CD4-positive, alpha-beta memory T cell (primary cell): ENCODE data around the gene ALPI. TPM values are rescaled to one million over a fixed set of nuclear protein-coding genes. Genes with fewer than 3 reads are reported as not detected.

Source experiments
- CTCF ChIA-PET: fragments of 350-600 bp; sonication (Branson Sonifier 250); formaldehyde crosslinking; loops from one replicate; lab custom pipeline; 2021; ENCODE audit warnings: inconsistent platforms; ENCODE audit not compliant: partially characterized antibody; lab: Charles Lee
- POLR2A ChIA-PET: fragments of 350-600 bp; sonication (Branson Sonifier 250); formaldehyde crosslinking; loops from one replicate; lab custom pipeline; 2021; ENCODE audit not compliant: partially characterized antibody; lab: Charles Lee
- DNase-seq, 5 donors: peaks; one replicate each; pipeline versions ENCODE4 v3.0.0 to v3.0.0-alpha.2; 2020 to 2022; ENCODE audit warnings: mixed read lengths in 1 of 5
- H3K27ac ChIP-seq: one replicate; pipeline ENCODE4 v1.7.0; 2013; ENCODE audit warnings: low read depth, low read length
- H3K27me3 ChIP-seq: 2 replicates; pipeline ENCODE4 v1.7.0; 2013; ENCODE audit warnings: mild to moderate bottlenecking, low read length, moderate library complexity; ENCODE audit not compliant: insufficient read depth
- H3K36me3 ChIP-seq: 2 replicates; pipeline ENCODE4 v1.7.0; 2013; ENCODE audit warnings: mild to moderate bottlenecking, low read length, moderate library complexity; ENCODE audit not compliant: insufficient read depth
- H3K4me1 ChIP-seq: 2 replicates; pipeline ENCODE4 v1.7.0; 2013; ENCODE audit warnings: mild to moderate bottlenecking, low read length, moderate library complexity; ENCODE audit not compliant: insufficient read depth
- H3K4me3 ChIP-seq, 2 donors: one replicate each; pipeline ENCODE4 v1.7.0; 2013; ENCODE audit warnings: low read length in 2 of 2, mild to moderate bottlenecking in 1 of 2
- H3K9me3 ChIP-seq, 2 donors: one replicate each; pipeline ENCODE4 v1.7.0; 2013; ENCODE audit warnings: low read length in 2 of 2, control low read depth in 1 of 2; ENCODE audit not compliant: control insufficient read depth in 1 of 2
- H3K27ac Mint-ChIP-seq, 7 donors: one replicate each; pipeline ENCODE4 v1.8.0; 2020 to 2021; ENCODE audit warnings: mixed read lengths in 7 of 7, mild to moderate bottlenecking in 6 of 7, inconsistent platforms in 3 of 7, moderate library complexity in 3 of 7
- H3K27me3 Mint-ChIP-seq, 2 donors: one replicate each; pipeline ENCODE4 v1.8.0; 2020 to 2021; ENCODE audit warnings: mixed read lengths in 2 of 2
- H3K36me3 Mint-ChIP-seq, 2 donors: one replicate each; pipeline ENCODE4 v1.8.0; 2020 to 2021; ENCODE audit warnings: mixed read lengths in 2 of 2, inconsistent platforms in 1 of 2, mild to moderate bottlenecking in 1 of 2
- H3K4me1 Mint-ChIP-seq, 4 donors: one replicate each; pipeline ENCODE4 v1.8.0; 2020 to 2021; ENCODE audit warnings: mixed read lengths in 4 of 4, mild to moderate bottlenecking in 1 of 4
- H3K4me3 Mint-ChIP-seq, 8 donors: one replicate each; pipeline ENCODE4 v1.8.0; 2020 to 2021; ENCODE audit warnings: mixed read lengths in 8 of 8, mild to moderate bottlenecking in 7 of 8, moderate library complexity in 6 of 8, inconsistent platforms in 3 of 8
- H3K9me3 Mint-ChIP-seq, 8 donors: one replicate each; pipeline ENCODE4 v1.8.0; 2020 to 2021; ENCODE audit warnings: mixed read lengths in 8 of 8, mild to moderate bottlenecking in 5 of 8, inconsistent platforms in 3 of 8, moderate library complexity in 1 of 8
- intact Hi-C: fragments of 100-400 bp; cut with micrococcal nuclease; formaldehyde crosslinking; loops from one replicate; pipeline ENCODE4 v1.15.1; 2023
- polyA plus RNA-seq, 2 donors: library from polyadenylated mRNA; unstranded; fragments of 300-500 nt; fragmentation: Illumina TruSeq; gene quantifications; one replicate each; pipeline ENCODE4 v1.2.3, GENCODE V29; 2021
- total RNA-seq, 2 experiments: library from RNA; stranded (reverse); gene quantifications; one replicate each; pipeline ENCODE4 v1.2.3, GENCODE V29; 2021

ALPI gene
- total and polyA plus RNA-seq, 4 experiments from 2014 or later, result not detected

- ChIA-PET POLR2A (no interaction called here), CTCF (no interaction called here)
- Histone ChIP-seq H3K9me3 (no peaks in the 10 kb centered on the region), H3K36me3 (no peaks in the 10 kb centered on the region), H3K27ac (no peak overlapping the region), H3K27me3 (no peaks in the 10 kb centered on the region), H3K4me1 (peaks cover 4% of the 10 kb centered on the region), H3K4me3 (no peak overlapping the region)
- intact Hi-C loops, result no loop called here
- Mint-ChIP-seq H3K9me3 (no peaks in the 10 kb centered on the region), H3K27me3 (peaks cover 14 to 22% of the 10 kb centered on the region in 2 donors), H3K4me3 (no peak overlapping the region), H3K4me1 (peaks cover 0 to 6% (median 3%) of the 10 kb centered on the region in 4 donors), H3K27ac (no peak overlapping the region), H3K36me3 (peaks cover 0 to 1% of the 10 kb centered on the region in 2 donors)
- DNase-seq, result no peak
Measured at GRCh38 chr2:232498452-232498851, 42.5 kb downstream of the ALPI start.

GRCh38 chr2:232501331-232501771, 45.4 kb downstream of the ALPI start:
- Mint-ChIP-seq H3K4me3 (peak overlapping the region in 1 of 8 donors; percentile 47), H3K27me3 (peaks cover 20 to 42% of the 10 kb centered on the region in 2 donors), H3K9me3 (no peaks in the 10 kb centered on the region), H3K27ac (no peak overlapping the region), H3K4me1 (peaks cover 1 to 17% (median 5%) of the 10 kb centered on the region in 4 donors), H3K36me3 (peaks cover 0 to 1% of the 10 kb centered on the region in 2 donors)
- ChIA-PET POLR2A (no interaction called here), CTCF (interaction anchor here (0.9 kb wide), 1 partner anchor 21 kb away, joined by 3 read pairs; no protein-coding TSS in a partner anchor)
- Histone ChIP-seq H3K9me3 (no peaks in the 10 kb centered on the region), H3K27ac (no peak overlapping the region), H3K27me3 (peaks cover 10% of the 10 kb centered on the region), H3K36me3 (no peaks in the 10 kb centered on the region), H3K4me1 (peaks cover 7% of the 10 kb centered on the region), H3K4me3 (no peak overlapping the region)
- no peak for DNase-seq
- intact Hi-C loops, result no loop called here

GRCh38 chr2:232501794-232502390, 45.9 kb downstream of the ALPI start:
- CTCF ChIA-PET, result interaction anchor here (0.9 kb wide), 1 partner anchor 20 kb away, joined by 3 read pairs; no protein-coding TSS in a partner anchor
- H3K4me3 Mint-ChIP-seq, result peak overlapping the region in 1 of 8 donors; percentile 47
- peaks cover 1 to 17% (median 5%) of the 10 kb centered on the region in 4 donors for H3K4me1 Mint-ChIP-seq
- peaks cover 10% of the 10 kb centered on the region for H3K27me3 ChIP-seq
- H3K36me3 ChIP-seq, result no peaks in the 10 kb centered on the region
- no peak overlapping the region for H3K4me3 ChIP-seq
- POLR2A ChIA-PET, result no interaction called here
- H3K9me3 Mint-ChIP-seq, result no peaks in the 10 kb centered on the region
- peak in 1 of 5 donors; percentile 3 for DNase-seq
- H3K27ac ChIP-seq, result no peak overlapping the region
- peaks cover 20 to 42% of the 10 kb centered on the region in 2 donors for H3K27me3 Mint-ChIP-seq
- intact Hi-C loops, result no loop called here
- H3K36me3 Mint-ChIP-seq, result peaks cover 0 to 1% of the 10 kb centered on the region in 2 donors
- H3K4me1 ChIP-seq, result peaks cover 7% of the 10 kb centered on the region
- peak overlapping the region in 1 of 7 donors; percentile 91 for H3K27ac Mint-ChIP-seq
- H3K9me3 ChIP-seq, result no peaks in the 10 kb centered on the region

- Mint-ChIP-seq H3K36me3 (peaks cover 0 to 1% of the 10 kb centered on the region in 2 donors), H3K27me3 (peaks cover 20 to 46% of the 10 kb centered on the region in 2 donors), H3K4me1 (peaks cover 1 to 17% (median 5%) of the 10 kb centered on the region in 4 donors), H3K4me3 (peak overlapping the region in 6 of 8 donors; percentile 10 to 96 (median 66)), H3K9me3 (no peaks in the 10 kb centered on the region), H3K27ac (peak overlapping the region in 4 of 7 donors; percentile 19 to 91 (median 64))
- H3K27ac ChIP-seq, result no peak overlapping the region
- H3K4me3 ChIP-seq, result no peak overlapping the region
- no peaks in the 10 kb centered on the region for H3K36me3 ChIP-seq
- no peaks in the 10 kb centered on the region for H3K9me3 ChIP-seq
- ChIA-PET POLR2A (no interaction called here), CTCF (no interaction called here)
- H3K4me1 ChIP-seq, result peaks cover 7% of the 10 kb centered on the region
- peak in 2 of 5 donors; percentile 28 to 39 for DNase-seq
- intact Hi-C loops, result no loop called here
- peaks cover 10% of the 10 kb centered on the region for H3K27me3 ChIP-seq
Measured at GRCh38 chr2:232502511-232502910, 46.6 kb downstream of the ALPI start.

- peak; percentile 35 to 70 (median 55) for DNase-seq
- CTCF ChIA-PET, result no interaction called here
- Histone ChIP-seq H3K9me3 (no peaks in the 10 kb centered on the region), H3K36me3 (no peaks in the 10 kb centered on the region), H3K27ac (no peak overlapping the region), H3K27me3 (peaks cover 10% of the 10 kb centered on the region), H3K4me1 (peaks cover 7% of the 10 kb centered on the region), H3K4me3 (peak overlapping the region in 1 of 2 donors; percentile 9)
- POLR2A ChIA-PET, result interaction anchor here (0.6 kb wide), 1 partner anchor 1323 kb away, joined by 3 read pairs; no protein-coding TSS in a partner anchor
- Mint-ChIP-seq H3K4me3 (peak overlapping the region in 6 of 8 donors; percentile 27 to 70 (median 49)), H3K27ac (peak overlapping the region in 2 of 7 donors; percentile 69 to 91), H3K4me1 (peaks cover 1 to 17% (median 5%) of the 10 kb centered on the region in 4 donors), H3K27me3 (peaks cover 20 to 46% of the 10 kb centered on the region in 2 donors), H3K36me3 (peaks cover 0 to 1% of the 10 kb centered on the region in 2 donors), H3K9me3 (no peaks in the 10 kb centered on the region)
- intact Hi-C loops, result no loop called here
Measured at GRCh38 chr2:232502911-232503808, 47.2 kb downstream of the ALPI start.

GRCh38 chr2:232503809-232504323, 47.9 kb downstream of the ALPI start:
- peak overlapping the region in 6 of 8 donors; percentile 27 to 70 (median 49) for H3K4me3 Mint-ChIP-seq
- H3K4me1 Mint-ChIP-seq, result peaks cover 1 to 17% (median 5%) of the 10 kb centered on the region in 4 donors
- ChIA-PET CTCF (no interaction called here), POLR2A (interaction anchor here (0.6 kb wide), 1 partner anchor 1322 kb away, joined by 3 read pairs; no protein-coding TSS in a partner anchor)
- no peaks in the 10 kb centered on the region for H3K36me3 ChIP-seq
- H3K4me3 ChIP-seq, result no peak overlapping the region
- intact Hi-C loops, result no loop called here
- no peaks in the 10 kb centered on the region for H3K9me3 ChIP-seq
- H3K27me3 Mint-ChIP-seq, result peaks cover 18 to 46% of the 10 kb centered on the region in 2 donors
- H3K27me3 ChIP-seq, result peaks cover 10% of the 10 kb centered on the region
- H3K4me1 ChIP-seq, result peaks cover 7% of the 10 kb centered on the region
- no peak for DNase-seq
- H3K27ac ChIP-seq, result no peak overlapping the region
- peak overlapping the region in 3 of 7 donors; percentile 36 to 69 (median 57) for H3K27ac Mint-ChIP-seq
- H3K9me3 Mint-ChIP-seq, result no peaks in the 10 kb centered on the region
- H3K36me3 Mint-ChIP-seq, result peaks cover 0 to 1% of the 10 kb centered on the region in 2 donors
